ENCODE measurements around the gene RASGRF2. TPM values are rescaled to one million over a fixed set of nuclear protein-coding genes. Genes with fewer than 3 reads are reported as not detected.

The RASGRF2 gene
- total RNA-seq, 1 donor from 2014 or later: 11.7 TPM

DNA sequence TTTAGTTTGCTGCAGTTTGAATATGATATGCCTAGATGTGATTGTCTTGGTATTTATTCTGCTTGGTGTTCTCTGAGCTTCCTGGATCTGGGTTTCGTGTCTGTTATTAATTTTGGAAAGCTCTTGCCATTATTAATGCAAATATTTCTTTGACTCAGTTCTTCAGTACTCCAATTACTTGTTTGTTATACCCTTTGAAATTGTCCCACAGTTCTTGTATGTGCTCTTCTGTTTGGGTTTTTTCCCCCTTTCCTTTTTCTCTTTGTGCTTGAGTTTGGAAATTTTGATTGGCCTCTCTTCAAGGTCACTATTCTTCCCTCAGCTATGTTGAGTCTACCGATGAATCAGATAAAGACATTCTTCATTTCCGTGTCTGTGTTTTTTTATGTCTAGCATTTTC is 176.4 kb downstream of the RASGRF2 start:
- no peak for DNase-seq (ENCODE audit: low spot score)

DNA sequence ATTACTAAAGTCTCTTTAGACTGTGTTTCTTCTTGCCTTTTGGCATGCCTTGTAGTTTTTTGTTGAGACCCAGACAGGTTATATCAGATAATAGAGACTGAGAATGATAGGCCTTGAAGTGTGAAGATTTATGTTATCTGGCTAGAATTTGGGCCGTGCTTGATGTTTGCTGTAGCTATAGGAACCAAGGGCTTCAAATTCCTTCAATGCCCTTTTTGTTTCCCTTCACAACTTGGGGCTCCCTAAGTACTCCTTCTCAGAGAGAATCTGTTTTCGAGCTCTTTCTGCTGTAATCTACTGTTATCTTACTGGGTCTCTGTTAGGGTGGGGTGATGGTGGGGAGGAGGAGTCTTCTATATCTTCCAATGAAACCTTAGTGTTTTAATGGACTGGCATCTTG is 177.7 kb downstream of the RASGRF2 start:
- no peak for DNase-seq (ENCODE audit: low spot score)

DNA sequence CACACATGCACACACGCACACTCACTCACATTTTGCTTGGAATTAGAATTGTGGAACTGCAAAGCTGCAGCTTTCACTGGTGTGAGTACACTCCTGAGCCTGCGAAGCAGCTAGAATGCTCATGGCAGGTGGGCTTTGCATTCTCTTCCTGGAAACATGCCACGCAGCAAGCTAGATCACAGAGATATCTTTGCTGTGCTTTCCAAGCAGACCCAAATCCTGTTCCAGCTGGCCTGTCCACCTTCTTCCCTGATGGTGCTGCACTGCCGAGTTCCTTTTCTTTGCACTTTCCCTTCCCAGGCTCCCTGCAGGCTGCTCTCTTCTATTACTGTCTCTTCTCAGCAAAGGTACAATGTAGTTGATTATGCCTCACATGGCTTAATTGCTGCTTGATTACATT is 180.3 kb downstream of the RASGRF2 start:
- DNase-seq (ENCODE audit: low spot score): no peak

DNA sequence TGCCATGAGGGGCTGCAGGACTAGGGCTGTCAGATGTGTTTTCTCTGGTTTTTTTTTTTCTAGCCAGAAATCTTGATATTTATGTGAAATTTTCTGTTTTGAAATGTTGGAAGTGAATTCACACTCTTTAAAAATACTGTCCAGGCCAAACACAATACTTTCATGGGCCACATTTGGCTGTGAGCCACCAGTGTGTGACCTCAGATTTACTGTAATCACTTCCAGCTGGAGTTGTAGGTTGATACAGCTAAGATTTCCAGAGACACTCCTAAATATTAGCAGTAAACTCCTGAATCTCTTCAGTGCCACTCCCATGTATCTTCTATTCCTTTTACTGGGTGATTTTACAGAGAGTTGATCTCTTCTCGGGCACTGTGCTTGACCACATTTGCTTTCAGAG is 180.8 kb downstream of the RASGRF2 start:
- DNase-seq (ENCODE audit: low spot score): no peak

- DNase-seq (ENCODE audit: low spot score): no peak
Observed at GRCh38 chr5:81142108-81142507, 181.9 kb downstream of the RASGRF2 start.

GRCh38 chr5:81145329-81145935 is 185.3 kb downstream of the RASGRF2 start:
- DNase-seq (ENCODE audit: low spot score): no peak

DNA sequence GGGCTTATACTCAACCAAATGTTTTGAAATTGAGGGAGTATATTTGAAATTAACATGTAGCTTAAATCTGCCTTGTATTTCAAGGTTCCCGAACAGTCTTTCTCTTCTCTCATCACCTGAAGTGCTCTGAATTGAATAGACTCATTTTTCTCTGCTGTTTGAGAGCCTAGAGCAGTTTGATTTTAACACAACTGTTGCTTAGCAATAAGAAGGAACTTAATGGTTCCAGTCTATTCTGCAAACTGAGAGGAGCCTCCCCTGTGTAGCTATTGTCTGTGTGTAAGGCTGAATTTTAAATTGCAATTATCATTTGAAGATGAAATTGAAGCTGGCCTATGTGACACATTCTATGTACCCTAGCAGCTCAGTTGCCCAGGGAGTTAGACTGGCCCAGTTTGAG is 185.9 kb downstream of the RASGRF2 start:
- no peak for DNase-seq (ENCODE audit: low spot score)

GRCh38 chr5:81147011-81147885 is 187.1 kb downstream of the RASGRF2 start:
- DNase-seq (ENCODE audit: low spot score): no peak

GRCh38 chr5:81147886-81148571 is 187.9 kb downstream of the RASGRF2 start:
- DNase-seq (ENCODE audit: low spot score): no peak

GRCh38 chr5:81151546-81151945 is 191.4 kb downstream of the RASGRF2 start:
- DNase-seq (ENCODE audit: low spot score): no peak

- DNase-seq (ENCODE audit: low spot score): no peak
Observed at GRCh38 chr5:81154725-81155124, 194.6 kb downstream of the RASGRF2 start.

- DNase-seq (ENCODE audit: low spot score): no peak
Observed at GRCh38 chr5:81156732-81157131, 196.6 kb downstream of the RASGRF2 start.

DNA sequence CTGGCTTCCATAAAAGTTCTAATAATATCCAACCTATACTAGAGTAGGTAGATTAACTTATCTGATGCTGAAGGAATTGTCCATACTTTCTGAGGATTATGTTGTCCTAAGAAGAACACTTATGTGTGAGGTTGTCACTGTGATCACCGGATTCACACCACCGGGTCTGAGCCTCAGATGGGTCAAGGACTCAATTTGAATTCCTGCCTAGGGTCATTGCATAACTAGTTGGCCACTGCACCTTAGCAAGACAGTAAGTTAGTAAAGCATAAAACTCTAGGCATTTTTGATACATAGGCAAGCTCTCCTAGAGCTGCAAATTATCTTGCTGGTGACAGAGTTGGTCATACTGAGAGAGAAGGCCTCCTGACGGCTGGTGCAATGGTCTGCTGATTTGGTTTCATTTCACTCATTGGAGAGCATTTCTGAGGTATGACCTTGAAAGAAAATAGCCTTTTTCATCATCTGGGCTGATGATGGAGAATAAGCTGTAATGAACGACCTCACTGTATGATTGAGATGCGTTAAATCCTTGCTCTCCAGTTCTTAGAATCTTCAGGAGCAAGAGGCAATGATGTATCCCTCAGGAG is 200.9 kb downstream of the RASGRF2 start:
- DNase-seq (ENCODE audit: low spot score): no peak

- DNase-seq (ENCODE audit: low spot score): no peak
Observed at GRCh38 chr5:81162501-81162900, 202.3 kb downstream of the RASGRF2 start.

DNA sequence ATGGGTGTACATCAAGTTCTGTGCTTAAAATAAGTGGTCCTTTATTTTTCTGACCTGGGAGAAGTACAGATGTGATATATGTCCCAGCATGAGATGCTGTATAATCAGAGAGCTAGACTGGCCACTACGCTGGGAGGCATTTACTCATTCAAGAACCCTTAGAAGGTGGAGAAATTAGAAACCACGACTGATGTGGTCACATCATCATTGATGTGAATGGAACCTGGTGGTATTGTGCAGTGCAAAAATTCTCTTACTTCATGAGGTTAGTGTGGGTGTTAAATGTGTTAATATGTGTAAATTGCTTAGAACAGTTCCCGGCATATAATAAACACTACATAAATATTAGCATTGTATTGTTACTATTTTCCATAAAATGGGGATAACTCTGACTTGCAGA is 203.5 kb downstream of the RASGRF2 start:
- DNase-seq (ENCODE audit: low spot score): no peak

DNA sequence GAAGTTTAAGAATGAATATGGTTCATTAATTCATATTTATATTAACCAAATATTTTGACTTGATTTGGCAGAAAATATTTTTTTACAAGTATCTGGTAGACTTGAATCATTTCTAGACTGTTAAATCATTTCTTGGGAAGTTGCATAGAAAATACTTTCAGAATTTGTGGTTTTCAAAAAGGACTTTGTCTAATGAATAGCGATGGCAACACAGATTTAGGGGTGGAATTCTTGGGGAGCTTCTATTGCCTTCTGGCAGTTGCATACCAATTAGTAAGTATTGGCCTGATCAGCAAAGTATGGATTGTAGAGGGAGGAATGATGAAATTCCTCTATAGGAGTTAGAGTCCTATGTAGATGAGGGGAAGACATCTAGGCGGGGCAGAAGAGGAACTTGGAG is 204.3 kb downstream of the RASGRF2 start:
- no peak for DNase-seq (ENCODE audit: low spot score)

DNA sequence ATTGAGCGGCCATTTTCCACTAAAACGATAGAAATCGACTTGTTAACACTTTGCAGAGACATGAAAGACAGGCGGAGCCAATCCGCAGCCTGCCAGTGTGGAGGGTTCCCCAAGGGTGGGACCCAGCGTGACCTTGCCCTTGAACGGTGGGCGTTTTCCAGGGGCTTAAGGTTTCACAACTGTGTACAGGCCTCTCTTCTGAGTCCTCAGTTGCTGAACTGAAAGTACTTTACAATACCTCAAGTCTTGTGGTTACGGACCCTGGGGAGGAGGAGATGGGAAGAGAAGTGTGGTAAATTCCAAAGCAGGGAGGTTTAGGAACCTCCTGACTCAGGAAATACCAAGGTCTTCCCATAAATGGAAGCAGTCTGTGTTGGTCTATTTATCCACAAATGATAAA is 204.8 kb downstream of the RASGRF2 start:
- no peak for DNase-seq (ENCODE audit: low spot score)

DNA sequence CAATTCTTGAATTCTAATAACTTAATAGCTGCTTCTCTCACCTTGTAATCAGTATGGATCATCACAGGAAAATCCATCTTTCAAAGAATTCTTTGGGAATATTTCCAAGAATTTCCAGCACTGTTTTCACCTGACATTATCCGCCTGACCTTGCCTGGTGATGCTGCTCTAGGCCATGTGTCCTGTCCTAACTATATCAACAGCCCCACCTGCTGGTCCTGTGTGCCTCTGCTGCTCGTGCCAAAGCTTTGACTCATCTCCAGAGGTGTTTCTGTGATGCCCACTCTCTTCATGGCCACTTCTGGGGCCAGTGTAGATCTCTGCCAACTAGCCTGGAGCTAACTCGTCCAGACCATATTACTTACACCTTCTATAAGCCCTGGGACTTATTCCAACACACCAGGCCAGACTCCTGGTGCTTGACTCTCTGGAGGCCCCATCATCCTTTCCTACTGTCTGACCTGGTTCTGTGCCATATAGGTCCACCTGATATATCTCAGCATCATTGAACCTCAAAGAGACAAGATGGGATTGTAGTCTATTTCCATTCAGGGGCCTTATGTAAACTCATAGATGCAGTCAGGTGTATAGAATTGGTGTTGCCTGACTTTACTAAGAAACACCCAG is 205.4 kb downstream of the RASGRF2 start:
- DNase-seq (ENCODE audit: low spot score): peak; percentile 51

DNA sequence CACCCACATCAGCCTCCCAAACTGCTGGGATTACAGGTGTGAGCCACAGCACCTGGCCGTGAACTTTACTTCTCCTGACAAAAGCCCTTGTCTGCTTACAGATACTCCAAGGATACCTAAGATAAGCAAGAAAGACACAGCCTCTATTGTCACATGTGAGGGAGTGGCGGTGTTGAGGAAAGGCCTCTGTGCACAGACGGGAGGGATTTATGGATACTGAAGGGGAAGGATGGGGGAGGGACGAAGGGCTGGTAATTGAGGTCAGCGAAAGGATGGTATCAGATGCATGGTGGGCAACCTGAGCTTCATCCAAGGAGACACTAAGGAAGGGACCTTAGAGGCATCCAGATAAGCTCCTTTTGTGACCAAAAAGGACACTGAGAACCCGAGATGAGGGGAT is 206.3 kb downstream of the RASGRF2 start:
- DNase-seq (ENCODE audit: low spot score): no peak

- DNase-seq (ENCODE audit: low spot score): no peak
Observed at GRCh38 chr5:81167078-81167477, 206.9 kb downstream of the RASGRF2 start.

DNA sequence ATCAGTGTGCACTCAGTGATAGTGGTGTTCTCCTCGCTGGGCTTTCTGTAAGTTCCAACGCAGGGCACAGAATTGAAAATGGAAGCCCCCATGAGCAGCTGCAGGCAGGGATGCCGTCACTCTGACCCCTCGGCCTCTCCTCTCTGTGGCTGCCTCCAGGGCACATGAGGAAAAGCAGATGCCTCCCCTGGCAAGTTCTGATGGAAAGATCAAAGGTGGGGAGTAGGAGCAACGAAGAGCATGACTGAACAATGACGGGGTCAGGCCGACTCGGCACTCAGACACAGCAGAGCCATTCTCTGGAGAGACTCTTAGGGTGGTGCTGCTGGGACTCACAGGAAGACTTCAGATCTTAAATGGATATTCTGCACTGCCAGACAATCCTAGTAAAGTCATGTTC is 207.4 kb downstream of the RASGRF2 start:
- no peak for DNase-seq (ENCODE audit: low spot score)

GRCh38 chr5:81169924-81170323 is 209.8 kb downstream of the RASGRF2 start:
- DNase-seq (ENCODE audit: low spot score): no peak

All from ureter (tissue), 1 donor.